Measurements from ENCODE around the gene FAM83B. TPM values are rescaled to one million over a fixed set of nuclear protein-coding genes. Genes with fewer than 3 reads are reported as not detected.

Gene FAM83B
- total RNA-seq, 2 donors from 2014 or later, result 13.1 to 14.9 TPM

- H3K36me3 Mint-ChIP-seq (ENCODE audit: low read depth), result peaks cover 15% of the 10 kb centered on the region
- Histone ChIP-seq H3K4me3 (ENCODE audit: low read length) (no peak overlapping the region), H3K27ac (ENCODE audit: low read depth, low read length) (no peak overlapping the region), H3K9ac (ENCODE audit: extremely low read depth, low read length, poor library complexity, severe bottlenecking) (no peak overlapping the region), H3K27me3 (ENCODE audit: control insufficient read depth, insufficient read depth, low read length, poor library complexity, severe bottlenecking) (no peaks in the 10 kb centered on the region), H3K9me3 (ENCODE audit: control insufficient read depth, low read length) (no peaks in the 10 kb centered on the region), H3K4me1 (ENCODE audit: control insufficient read depth, insufficient read depth, low read length) (no peaks in the 10 kb centered on the region), H3K36me3 (ENCODE audit: control insufficient read depth, insufficient read depth, low read length) (no peaks in the 10 kb centered on the region)
- no peak overlapping the region for H3K4me3 Mint-ChIP-seq
- H3K27me3 Mint-ChIP-seq (ENCODE audit: insufficient read depth), result no peaks in the 10 kb centered on the region
- WGBS, 2 experiments (ENCODE audit: insufficient coverage in 1 of 2, insufficient read length in 1 of 2), result 99% methylated on average over 4 of the region's 4 CpGs; no CpG with 5 or more reads in 1 of the 2 experiments
- TF ChIP-seq CTCF (conservative IDR thresholded peaks at IDR 0.05), result no peak
- peaks cover 1% of the 10 kb centered on the region for H3K9me3 Mint-ChIP-seq
- DNase-seq, result no peak
- no peaks in the 10 kb centered on the region for H3K4me1 Mint-ChIP-seq
- H3K27ac Mint-ChIP-seq, result no peak overlapping the region
These were observed 40.5 kb downstream of the FAM83B start for GRCh38 chr6:54886932-54887584.

GRCh38 chr6:54891536-54891935 is 45.0 kb downstream of the FAM83B start:
- Mint-ChIP-seq H3K36me3 (ENCODE audit: low read depth) (no peaks in the 10 kb centered on the region), H3K27ac (no peak overlapping the region), H3K4me1 (no peaks in the 10 kb centered on the region), H3K27me3 (ENCODE audit: insufficient read depth) (no peaks in the 10 kb centered on the region), H3K9me3 (no peaks in the 10 kb centered on the region), H3K4me3 (no peak overlapping the region)
- Histone ChIP-seq H3K27ac (ENCODE audit: low read depth, low read length) (no peak overlapping the region), H3K4me1 (ENCODE audit: control insufficient read depth, insufficient read depth, low read length) (no peaks in the 10 kb centered on the region), H3K27me3 (ENCODE audit: control insufficient read depth, insufficient read depth, low read length, poor library complexity, severe bottlenecking) (no peaks in the 10 kb centered on the region), H3K9me3 (ENCODE audit: control insufficient read depth, low read length) (no peaks in the 10 kb centered on the region), H3K9ac (ENCODE audit: extremely low read depth, low read length, poor library complexity, severe bottlenecking) (no peak overlapping the region), H3K36me3 (ENCODE audit: control insufficient read depth, insufficient read depth, low read length) (no peaks in the 10 kb centered on the region), H3K4me3 (ENCODE audit: low read length) (no peak overlapping the region)
- 95% methylated on average over 1 of the region's 1 CpG; no CpG with 5 or more reads in 1 of the 2 experiments for WGBS, 2 experiments (ENCODE audit: insufficient coverage in 1 of 2, insufficient read length in 1 of 2)
- TF ChIP-seq CTCF (conservative IDR thresholded peaks at IDR 0.05), result no peak
- DNase-seq, result no peak

GRCh38 chr6:54892831-54893230 is 46.3 kb downstream of the FAM83B start:
- no peaks in the 10 kb centered on the region for H3K9me3 ChIP-seq (ENCODE audit: control insufficient read depth, low read length)
- no peaks in the 10 kb centered on the region for H3K9me3 Mint-ChIP-seq
- no peak overlapping the region for H3K4me3 Mint-ChIP-seq
- no peak overlapping the region for H3K27ac ChIP-seq (ENCODE audit: low read depth, low read length)
- TF ChIP-seq CTCF (conservative IDR thresholded peaks at IDR 0.05), result no peak
- H3K36me3 Mint-ChIP-seq (ENCODE audit: low read depth), result no peaks in the 10 kb centered on the region
- 95% methylated on average over 1 of the region's 1 CpG; no CpG with 5 or more reads in 1 of the 2 experiments for WGBS, 2 experiments (ENCODE audit: insufficient coverage in 1 of 2, insufficient read length in 1 of 2)
- no peaks in the 10 kb centered on the region for H3K27me3 ChIP-seq (ENCODE audit: control insufficient read depth, insufficient read depth, low read length, poor library complexity, severe bottlenecking)
- no peaks in the 10 kb centered on the region for H3K36me3 ChIP-seq (ENCODE audit: control insufficient read depth, insufficient read depth, low read length)
- H3K4me1 ChIP-seq (ENCODE audit: control insufficient read depth, insufficient read depth, low read length), result no peaks in the 10 kb centered on the region
- no peak for DNase-seq
- no peaks in the 10 kb centered on the region for H3K4me1 Mint-ChIP-seq
- H3K27me3 Mint-ChIP-seq (ENCODE audit: insufficient read depth), result no peaks in the 10 kb centered on the region
- no peak overlapping the region for H3K4me3 ChIP-seq (ENCODE audit: low read length)
- no peak overlapping the region for H3K27ac Mint-ChIP-seq
- H3K9ac ChIP-seq (ENCODE audit: extremely low read depth, low read length, poor library complexity, severe bottlenecking), result no peak overlapping the region
